T-helper 2 cell treated with Interferon-gamma antibody and Interleukin-4, amounts not matched to agents 5 μg/mL and 100 μg/mL, for 36 hours (primary cell): Measurements from ENCODE around the gene RAB3A.

ENCODE experiments used
- DNase-seq: peaks from one replicate; pipeline ENCODE4 v3.0.0; 2021; ENCODE audit warnings: low spot score
- H3K27ac Mint-ChIP-seq: one replicate; pipeline ENCODE4 v1.8.0; 2021; ENCODE audit warnings: mild to moderate bottlenecking, mixed read lengths
- H3K27me3 Mint-ChIP-seq: one replicate; pipeline ENCODE4 v1.8.0; 2021; ENCODE audit warnings: low read depth, mixed read lengths
- H3K36me3 Mint-ChIP-seq: one replicate; pipeline ENCODE4 v1.8.0; 2021; ENCODE audit warnings: low read depth, mixed read lengths
- H3K4me1 Mint-ChIP-seq: one replicate; pipeline ENCODE4 v1.8.0; 2021; ENCODE audit warnings: low read depth, mixed read lengths
- H3K4me3 Mint-ChIP-seq: one replicate; pipeline ENCODE4 v1.8.0; 2022; ENCODE audit warnings: mild to moderate bottlenecking, moderate library complexity, mixed read lengths
- H3K9me3 Mint-ChIP-seq: one replicate; pipeline ENCODE4 v1.8.0; 2021; ENCODE audit warnings: mixed read lengths

The RAB3A gene

DNA sequence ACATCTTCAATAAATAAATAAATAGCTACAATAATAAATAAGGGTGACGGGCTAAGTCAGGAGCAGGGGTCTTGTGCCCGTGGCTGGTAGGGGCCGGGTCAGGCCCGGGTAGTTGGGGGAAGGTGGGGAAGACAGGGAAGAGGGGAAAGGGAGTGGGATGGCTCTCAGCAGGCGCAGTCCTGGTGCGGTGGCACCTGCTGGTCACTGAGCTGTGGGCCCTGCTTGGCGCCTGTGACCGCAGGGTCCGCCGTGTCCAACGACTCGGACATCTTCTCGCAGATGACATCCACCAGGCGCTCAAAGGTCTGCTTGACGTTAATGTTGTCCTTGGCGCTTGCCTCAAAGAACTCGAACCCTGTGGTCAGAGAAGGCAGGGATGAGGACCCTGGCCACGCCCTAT, 6.5 kb downstream of the RAB3A start:
- peaks cover 9% of the 10 kb centered on the region for H3K36me3 Mint-ChIP-seq
- no peaks in the 10 kb centered on the region for H3K27me3 Mint-ChIP-seq
- H3K4me1 Mint-ChIP-seq = peaks cover 13% of the 10 kb centered on the region
- DNase-seq = no peak
- H3K27ac Mint-ChIP-seq = no peak overlapping the region
- H3K4me3 Mint-ChIP-seq = no peak overlapping the region
- no peaks in the 10 kb centered on the region for H3K9me3 Mint-ChIP-seq

DNA sequence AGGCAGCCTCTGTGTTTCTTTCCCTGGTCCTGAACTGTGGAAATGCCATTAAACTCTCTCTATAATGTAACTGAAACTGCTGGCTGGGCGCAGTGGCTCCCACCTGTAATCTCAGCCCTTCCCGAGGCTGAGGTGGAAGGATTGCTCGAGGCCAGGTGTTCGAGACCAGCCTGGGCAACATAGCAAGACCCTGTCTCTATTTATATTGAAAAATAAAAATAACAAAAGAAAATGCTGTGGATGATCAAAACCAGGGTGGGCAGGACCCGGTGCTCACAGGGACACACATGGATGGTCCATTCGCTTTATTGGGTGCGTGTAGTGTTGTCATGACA, 7.4 kb downstream of the RAB3A start:
- Mint-ChIP-seq H3K4me3 (no peak overlapping the region), H3K9me3 (no peaks in the 10 kb centered on the region), H3K4me1 (peaks cover 18% of the 10 kb centered on the region), H3K27me3 (no peaks in the 10 kb centered on the region), H3K27ac (no peak overlapping the region), H3K36me3 (peaks cover 5% of the 10 kb centered on the region)
- DNase-seq = no peak

DNA sequence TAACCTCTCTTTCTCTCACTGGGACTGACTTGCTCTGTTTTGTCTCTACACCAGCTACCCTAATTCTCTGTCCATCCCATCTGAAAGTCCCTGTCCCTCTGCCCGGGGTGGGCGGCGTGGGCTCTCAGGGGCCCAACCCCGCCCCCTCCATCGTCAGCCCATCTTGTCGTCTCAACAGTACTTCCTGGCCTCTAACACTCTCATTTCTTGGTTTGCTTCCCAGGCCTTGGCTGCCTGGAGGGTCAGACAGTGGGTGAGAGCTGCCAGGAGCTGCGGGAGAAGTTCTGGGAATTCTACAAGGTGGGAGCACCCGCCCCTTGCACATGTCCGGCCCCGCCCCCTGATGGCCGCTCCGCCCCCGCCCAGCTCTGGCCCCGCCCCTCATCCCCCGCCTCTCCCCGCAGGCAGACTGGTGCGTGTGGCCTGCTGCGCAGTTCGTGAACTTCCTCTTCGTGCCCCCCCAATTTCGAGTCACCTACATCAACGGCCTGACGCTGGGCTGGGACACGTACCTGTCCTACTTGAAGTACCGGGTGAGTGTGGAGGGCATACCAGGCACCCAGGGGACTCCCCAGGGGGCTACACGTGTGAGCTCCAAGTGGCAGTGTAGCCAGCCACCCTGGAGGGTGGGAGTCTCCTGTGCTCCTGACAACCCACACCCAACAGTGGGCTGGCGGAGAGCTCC, 9.1 kb downstream of the RAB3A start:
- DNase-seq = no peak
- Mint-ChIP-seq H3K27ac (peak overlapping the region; percentile 79), H3K4me3 (peak overlapping the region; percentile 83), H3K9me3 (no peaks in the 10 kb centered on the region), H3K27me3 (no peaks in the 10 kb centered on the region), H3K36me3 (peaks cover 5% of the 10 kb centered on the region), H3K4me1 (peaks cover 16% of the 10 kb centered on the region)

DNA sequence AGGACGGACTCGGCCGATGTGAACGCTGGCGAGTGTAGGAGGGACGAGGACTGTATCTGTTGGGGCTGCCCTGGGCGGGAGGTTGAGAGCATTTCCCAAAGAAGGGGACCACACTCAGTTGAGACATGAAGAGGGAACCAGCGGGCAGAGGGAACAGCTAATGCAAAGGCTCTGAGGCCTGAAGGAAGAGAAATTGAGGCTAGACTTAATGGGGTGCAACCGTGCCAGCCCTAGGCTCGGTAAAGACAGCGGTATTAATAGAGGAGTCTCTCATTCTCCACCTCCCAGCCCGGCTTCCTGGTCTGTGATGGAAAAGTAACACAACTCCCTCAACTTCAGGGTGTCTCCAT, 9.7 kb downstream of the RAB3A start:
- H3K4me3 Mint-ChIP-seq = peak overlapping the region; percentile 83
- peaks cover 5% of the 10 kb centered on the region for H3K36me3 Mint-ChIP-seq
- DNase-seq = no peak
- peak overlapping the region; percentile 79 for H3K27ac Mint-ChIP-seq
- peaks cover 16% of the 10 kb centered on the region for H3K4me1 Mint-ChIP-seq
- no peaks in the 10 kb centered on the region for H3K9me3 Mint-ChIP-seq
- no peaks in the 10 kb centered on the region for H3K27me3 Mint-ChIP-seq

- peaks cover 5% of the 10 kb centered on the region for H3K36me3 Mint-ChIP-seq
- H3K9me3 Mint-ChIP-seq = no peaks in the 10 kb centered on the region
- peak overlapping the region; percentile 89 for H3K27ac Mint-ChIP-seq
- peak overlapping the region; percentile 83 for H3K4me3 Mint-ChIP-seq
- H3K4me1 Mint-ChIP-seq = peaks cover 16% of the 10 kb centered on the region
- H3K27me3 Mint-ChIP-seq = no peaks in the 10 kb centered on the region
- no peak for DNase-seq
Measured at GRCh38 chr19:18193388-18194180, 10.3 kb downstream of the RAB3A start.

DNA sequence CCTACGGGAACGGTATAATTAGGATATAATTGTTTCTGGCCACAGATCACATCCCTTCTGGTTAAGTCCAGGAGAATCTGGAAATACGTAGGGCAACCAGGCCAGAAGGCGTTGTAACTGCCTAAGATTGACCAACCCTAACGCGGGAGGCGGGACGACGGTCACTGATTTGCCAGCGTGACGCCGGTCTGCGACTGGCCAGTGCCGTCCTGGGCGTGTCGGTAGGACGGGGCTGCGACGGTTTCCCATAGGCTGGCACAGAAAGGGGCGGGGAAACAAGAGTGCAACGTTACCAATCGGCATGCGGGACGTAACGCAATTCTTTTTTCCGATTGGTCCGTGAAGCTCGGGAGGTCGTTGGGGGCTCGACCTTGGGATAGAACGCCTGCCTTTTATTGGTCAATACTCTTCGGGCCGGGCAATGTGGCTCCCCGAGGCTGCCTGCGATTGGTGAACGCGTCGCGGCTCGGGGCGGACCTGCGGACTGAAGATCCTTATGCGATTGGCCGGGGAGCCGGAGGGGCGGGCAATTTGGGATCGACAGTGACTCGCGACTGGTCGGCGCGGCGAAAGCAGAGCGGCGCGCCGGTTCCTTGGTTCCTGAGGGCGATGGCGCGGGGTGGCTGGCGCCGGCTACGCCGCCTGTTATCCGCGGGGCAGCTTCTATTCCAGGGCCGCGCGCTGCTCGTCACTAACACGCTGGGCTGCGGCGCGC, 11.0 kb downstream of the RAB3A start, which contains the start of gene MPV17L2:
MPV17L2 (plus strand) TSS at position 546 of the 715 bp plus-strand sequence; CDS start at position 610, 64 bp downstream.
- Mint-ChIP-seq H3K4me3 (peak within 1 kb of the TSS; percentile 83), H3K27ac (peak within 1 kb of the TSS; percentile 89), H3K9me3 (no peaks in the 10 kb centered on the region), H3K36me3 (no peaks in the 10 kb centered on the region), H3K27me3 (no peaks in the 10 kb centered on the region), H3K4me1 (peaks cover 16% of the 10 kb centered on the region)
- peak; percentile 99 for DNase-seq

DNA sequence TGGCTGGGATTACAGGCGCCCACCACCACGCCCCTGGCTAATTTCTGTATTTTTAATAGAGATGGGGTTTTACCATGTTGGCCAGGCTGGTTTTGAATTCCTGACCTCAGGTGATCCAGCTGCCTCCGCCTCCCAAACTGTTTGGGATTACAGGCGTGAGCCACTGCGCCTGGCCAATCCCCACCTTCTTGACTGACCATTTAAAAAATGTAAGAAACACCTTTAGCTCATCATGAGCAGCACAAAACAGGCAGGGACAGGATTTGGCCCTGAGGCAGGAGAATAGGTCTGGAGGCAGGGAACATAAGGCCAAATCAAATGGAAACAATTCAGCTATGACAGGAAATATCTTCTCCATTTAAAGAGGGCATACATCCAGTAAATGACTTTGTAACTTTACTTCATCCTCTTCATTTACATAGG, 12.2 kb downstream of the RAB3A start:
- no peak for DNase-seq
- Mint-ChIP-seq H3K36me3 (no peaks in the 10 kb centered on the region), H3K27me3 (no peaks in the 10 kb centered on the region), H3K27ac (peak overlapping the region; percentile 89), H3K4me1 (peaks cover 16% of the 10 kb centered on the region), H3K9me3 (no peaks in the 10 kb centered on the region), H3K4me3 (peak overlapping the region; percentile 83)

GRCh38 chr19:18190278-18190677, 13.6 kb downstream of the RAB3A start:
- H3K9me3 Mint-ChIP-seq = no peaks in the 10 kb centered on the region
- no peaks in the 10 kb centered on the region for H3K36me3 Mint-ChIP-seq
- peaks cover 16% of the 10 kb centered on the region for H3K4me1 Mint-ChIP-seq
- no peak overlapping the region for H3K4me3 Mint-ChIP-seq
- H3K27ac Mint-ChIP-seq = peak overlapping the region; percentile 31
- no peaks in the 10 kb centered on the region for H3K27me3 Mint-ChIP-seq
- no peak for DNase-seq

DNA sequence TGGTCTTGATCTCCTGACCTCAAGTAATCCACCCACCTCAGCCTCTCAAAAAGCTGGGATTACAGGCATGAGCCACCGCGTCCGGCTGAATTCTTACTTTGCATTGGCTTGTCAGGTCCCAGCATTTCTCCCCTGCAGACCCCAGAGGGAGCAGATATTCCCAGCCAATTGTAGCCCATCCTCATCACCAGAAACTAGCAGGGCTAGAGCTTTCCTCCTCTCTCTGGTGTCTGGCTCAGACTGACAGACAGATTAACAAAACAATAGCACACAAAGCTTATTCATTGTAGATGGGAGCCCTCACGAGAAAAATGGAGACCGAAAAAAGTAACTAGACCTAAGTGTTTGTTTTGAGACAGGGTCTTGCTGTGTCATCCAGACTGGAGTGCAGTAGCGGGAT, 18.3 kb downstream of the RAB3A start:
- Mint-ChIP-seq H3K4me3 (no peak overlapping the region), H3K27me3 (no peaks in the 10 kb centered on the region), H3K9me3 (no peaks in the 10 kb centered on the region), H3K4me1 (no peaks in the 10 kb centered on the region), H3K36me3 (no peaks in the 10 kb centered on the region), H3K27ac (no peak overlapping the region)
- DNase-seq = no peak

DNA sequence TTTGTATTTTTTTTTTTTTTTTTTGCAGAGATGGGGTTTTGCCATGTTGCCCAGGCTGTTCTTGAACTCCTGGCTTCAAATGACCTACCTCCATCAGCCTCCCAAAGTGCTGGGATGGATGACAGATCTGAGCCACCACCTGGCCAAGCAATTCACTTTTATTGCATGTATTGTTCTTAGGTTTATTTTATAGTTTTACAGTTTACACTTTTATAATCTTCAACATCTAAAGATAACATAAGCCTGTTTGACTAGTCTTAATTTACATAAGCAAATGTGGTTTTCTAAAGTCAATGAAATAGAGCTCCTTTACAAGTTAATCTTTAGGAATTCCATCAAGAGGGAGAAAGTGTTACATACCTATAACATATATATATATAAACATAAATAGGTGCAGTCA, 20.3 kb downstream of the RAB3A start:
- Mint-ChIP-seq H3K9me3 (no peaks in the 10 kb centered on the region), H3K4me1 (no peaks in the 10 kb centered on the region), H3K4me3 (no peak overlapping the region), H3K27ac (no peak overlapping the region), H3K36me3 (peaks cover 4% of the 10 kb centered on the region), H3K27me3 (no peaks in the 10 kb centered on the region)
- no peak for DNase-seq

DNA sequence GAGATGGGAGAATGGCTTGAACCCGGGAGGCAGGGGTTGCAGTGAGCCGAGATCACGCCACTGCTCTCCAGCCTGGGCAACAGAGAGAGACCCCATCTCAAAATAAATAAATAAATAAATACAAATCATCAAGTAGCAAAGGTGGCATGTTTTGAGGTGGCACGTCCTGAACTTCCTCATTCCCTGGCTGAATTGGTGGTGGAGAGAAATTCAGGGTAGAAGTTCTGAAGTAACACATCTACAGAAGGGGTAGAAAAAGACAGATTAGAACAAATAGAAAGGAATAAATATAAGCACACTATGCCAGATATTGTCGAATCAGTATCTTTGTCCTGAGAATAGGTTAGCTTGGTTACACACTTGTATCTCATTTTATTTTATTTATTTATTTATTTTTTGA, 23.9 kb downstream of the RAB3A start:
- H3K9me3 Mint-ChIP-seq = no peaks in the 10 kb centered on the region
- peaks cover 11% of the 10 kb centered on the region for H3K36me3 Mint-ChIP-seq
- DNase-seq = no peak
- H3K27ac Mint-ChIP-seq = no peak overlapping the region
- H3K4me1 Mint-ChIP-seq = peaks cover 4% of the 10 kb centered on the region
- no peaks in the 10 kb centered on the region for H3K27me3 Mint-ChIP-seq
- no peak overlapping the region for H3K4me3 Mint-ChIP-seq

DNA sequence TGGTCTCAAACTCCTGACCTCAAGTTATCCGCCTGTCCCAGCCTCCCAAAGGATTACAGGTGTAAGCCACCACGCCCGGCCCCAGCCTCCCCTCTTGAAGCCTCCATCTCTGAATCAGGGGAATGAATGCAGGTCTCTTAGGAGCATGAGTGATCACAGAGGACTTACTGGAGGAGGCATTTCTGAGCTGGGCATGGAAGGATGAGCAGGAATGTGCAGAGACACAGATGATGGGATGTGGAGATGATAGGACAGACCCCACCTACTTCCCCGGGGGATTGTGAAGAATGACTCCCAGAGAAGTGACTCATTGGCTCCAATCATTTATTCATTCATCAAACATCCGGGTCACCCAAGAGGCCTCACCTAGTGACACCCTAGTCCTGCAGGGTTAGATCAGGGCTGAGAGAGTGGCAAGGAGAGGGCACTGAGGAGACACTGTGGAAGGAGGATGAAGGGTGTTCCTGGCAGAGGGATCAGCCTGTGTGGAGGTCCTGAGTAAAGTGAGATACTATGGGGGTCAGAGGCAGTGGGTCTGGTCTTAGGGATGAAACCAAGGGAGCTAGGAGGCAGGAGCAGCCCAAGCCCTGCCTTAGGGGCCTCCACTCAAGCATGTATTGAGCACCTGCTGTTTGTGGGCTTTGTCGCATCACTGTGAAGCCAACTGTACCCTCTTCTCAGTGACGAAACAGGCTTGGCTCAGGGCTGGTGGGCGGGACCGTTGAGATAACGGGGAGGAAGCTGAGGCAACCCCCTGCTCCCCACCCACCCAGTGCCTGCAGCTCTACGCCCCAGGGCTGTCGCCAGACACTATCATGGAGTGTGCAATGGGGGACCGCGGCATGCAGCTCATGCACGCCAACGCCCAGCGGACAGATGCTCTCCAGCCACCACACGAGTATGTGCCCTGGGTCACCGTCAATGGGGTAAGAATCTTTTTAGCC, 27.2 kb downstream of the RAB3A start:
- H3K4me1 Mint-ChIP-seq = peaks cover 18% of the 10 kb centered on the region
- H3K4me3 Mint-ChIP-seq = no peak overlapping the region
- H3K36me3 Mint-ChIP-seq = peaks cover 13% of the 10 kb centered on the region
- H3K27ac Mint-ChIP-seq = no peak overlapping the region
- H3K9me3 Mint-ChIP-seq = no peaks in the 10 kb centered on the region
- H3K27me3 Mint-ChIP-seq = no peaks in the 10 kb centered on the region
- no peak for DNase-seq

GRCh38 chr19:18174983-18175382, 28.9 kb downstream of the RAB3A start:
- DNase-seq = no peak
- Mint-ChIP-seq H3K36me3 (peaks cover 17% of the 10 kb centered on the region), H3K4me3 (peak overlapping the region; percentile 89), H3K27ac (peak overlapping the region; percentile 20), H3K9me3 (no peaks in the 10 kb centered on the region), H3K4me1 (peaks cover 18% of the 10 kb centered on the region), H3K27me3 (no peaks in the 10 kb centered on the region)
